Measurements from ENCODE around the gene NDUFB11.

Gene NDUFB11

DNA sequence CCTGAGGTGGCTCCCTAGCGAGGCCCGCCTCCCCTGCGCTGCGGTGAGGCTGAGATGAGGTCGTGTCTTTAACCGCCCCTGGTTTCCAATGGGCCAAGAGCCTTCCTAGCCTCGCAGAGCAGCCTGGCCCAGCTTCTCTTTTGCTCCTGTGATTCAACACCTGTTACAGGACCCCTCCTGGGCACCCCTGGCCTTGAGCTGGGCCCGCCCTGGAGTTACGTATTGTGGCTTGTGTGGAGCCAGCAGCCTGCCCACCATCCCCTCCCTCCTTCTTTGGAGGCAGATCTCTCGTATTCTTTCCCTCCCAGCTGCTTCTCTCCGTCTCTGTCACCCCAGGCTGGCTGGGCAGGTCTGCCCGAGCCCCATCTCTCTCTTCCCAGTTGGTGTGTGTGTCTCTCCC lies 29.9 kb upstream of the NDUFB11 start:
- peak; percentile 35 for DNase-seq

DNA sequence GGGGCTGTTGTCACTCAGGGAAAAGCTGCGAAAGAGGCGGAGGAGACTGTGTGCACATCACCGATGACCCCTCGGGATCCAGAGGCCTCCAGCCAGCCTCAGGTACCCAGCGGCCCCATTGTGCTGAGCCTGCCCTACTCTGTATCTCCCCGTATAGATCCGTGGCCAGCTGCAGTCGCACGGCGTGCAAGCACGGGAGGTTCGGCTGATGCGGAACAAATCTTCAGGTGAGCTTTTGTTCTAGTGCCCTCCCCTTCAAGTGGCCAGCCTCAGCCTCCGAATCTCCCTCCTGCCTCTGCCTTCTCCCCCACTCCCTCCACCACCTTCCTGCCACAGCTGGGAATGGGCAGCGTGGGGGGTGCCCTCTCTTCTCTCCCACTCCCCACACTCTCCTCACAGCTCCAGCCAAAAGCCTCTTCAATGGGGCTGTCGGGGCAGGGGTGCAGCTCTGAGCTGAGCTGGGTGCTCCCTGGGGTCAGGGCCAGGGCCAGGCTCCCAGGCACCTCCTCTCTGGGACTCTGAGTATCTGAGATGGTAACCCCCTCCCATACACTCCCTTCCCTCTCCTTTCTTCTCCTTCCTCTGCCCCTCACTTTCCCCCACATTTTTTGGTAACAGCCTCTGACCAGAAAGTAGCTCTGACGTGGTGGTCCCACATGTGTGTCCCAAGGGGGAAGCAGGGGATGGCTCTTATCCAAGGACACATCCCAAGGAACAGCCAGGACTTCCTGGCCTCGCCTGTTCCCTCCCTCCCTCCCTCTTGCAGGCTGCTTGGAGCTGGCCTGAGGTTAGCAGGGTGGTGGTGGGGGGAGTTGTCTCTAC lies 28.7 kb upstream of the NDUFB11 start:
- peak; percentile 22 for DNase-seq

DNA sequence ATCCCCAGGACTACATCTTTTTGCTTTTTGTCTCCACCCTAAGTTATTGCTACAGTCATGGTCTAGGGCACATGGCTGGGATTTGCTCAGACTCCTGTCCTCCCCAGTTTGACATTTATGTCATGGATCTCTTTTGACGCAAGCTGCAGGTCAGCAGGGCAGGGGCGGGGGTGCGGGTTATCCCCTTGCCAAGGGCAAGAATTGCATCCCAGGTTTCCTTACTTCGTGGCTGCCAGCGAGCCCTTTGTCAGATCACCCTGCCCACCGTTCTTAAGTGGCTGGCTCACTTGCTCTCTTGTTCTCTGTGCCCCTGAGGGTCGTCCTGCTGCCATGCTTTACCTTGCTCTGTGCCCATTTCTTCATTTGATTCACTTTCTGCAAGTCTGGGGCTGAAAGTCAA lies 28.0 kb upstream of the NDUFB11 start:
- DNase-seq, result no peak

DNA sequence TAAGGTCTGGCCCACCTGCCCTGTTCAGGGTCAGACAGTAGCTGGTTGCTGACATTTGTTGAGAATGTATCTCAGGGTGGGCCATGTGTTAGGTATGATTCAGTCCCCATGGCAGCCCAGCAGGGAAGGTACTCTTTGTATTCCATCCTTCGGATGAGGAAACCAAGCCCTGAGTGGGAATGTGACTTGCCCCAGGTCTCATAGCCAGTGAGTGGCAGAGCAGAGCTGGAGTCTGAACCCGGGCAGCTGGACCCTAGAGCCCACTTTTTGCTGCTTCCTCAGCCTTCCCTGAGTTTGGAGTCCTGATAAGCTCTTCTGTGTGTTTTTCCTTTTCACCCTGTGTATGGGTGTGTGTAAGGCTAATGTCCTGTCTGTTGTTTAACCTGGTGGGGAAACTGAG lies 27.5 kb upstream of the NDUFB11 start:
- peak; percentile 19 for DNase-seq

DNA sequence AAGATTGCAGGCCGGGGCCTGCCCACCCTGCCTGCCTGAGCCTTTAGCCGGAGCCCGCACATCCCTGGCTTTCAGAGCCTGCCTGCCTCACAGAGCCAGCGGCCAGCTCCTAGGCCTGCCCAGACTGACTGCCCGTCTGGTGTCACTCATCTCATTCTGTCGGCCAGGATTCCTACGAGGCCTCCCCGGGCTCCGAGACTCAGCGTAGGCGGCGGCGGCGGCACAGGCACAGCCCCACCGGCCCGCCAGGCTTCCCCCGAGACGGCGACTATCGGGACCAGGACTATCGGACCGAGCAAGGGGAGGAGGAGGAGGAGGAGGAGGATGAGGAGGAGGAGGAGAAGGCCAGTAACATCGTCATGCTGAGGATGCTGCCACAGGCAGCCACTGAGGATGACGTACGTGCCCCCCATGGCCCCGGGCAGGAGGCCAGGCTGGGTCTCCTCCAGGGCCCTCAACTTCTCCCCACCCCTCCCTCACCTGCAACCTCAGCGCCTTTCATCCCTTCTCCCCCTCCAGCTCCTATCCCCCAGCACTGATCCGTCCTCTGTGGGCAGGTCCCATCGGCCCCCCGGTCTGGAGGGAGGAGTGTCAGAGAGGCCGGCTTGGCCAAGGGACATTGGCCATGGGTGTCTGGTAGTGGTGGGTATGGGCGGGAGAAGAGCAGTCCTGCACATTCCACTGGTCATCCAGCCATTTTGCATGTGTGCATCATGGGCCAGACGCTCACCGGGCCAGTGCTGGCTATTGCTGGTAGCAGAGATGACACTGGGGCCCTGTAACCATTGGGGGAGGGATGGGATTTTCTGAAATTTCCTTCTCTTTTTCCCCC lies 26.6 kb upstream of the NDUFB11 start:
- DNase-seq, result peak; percentile 32

DNA sequence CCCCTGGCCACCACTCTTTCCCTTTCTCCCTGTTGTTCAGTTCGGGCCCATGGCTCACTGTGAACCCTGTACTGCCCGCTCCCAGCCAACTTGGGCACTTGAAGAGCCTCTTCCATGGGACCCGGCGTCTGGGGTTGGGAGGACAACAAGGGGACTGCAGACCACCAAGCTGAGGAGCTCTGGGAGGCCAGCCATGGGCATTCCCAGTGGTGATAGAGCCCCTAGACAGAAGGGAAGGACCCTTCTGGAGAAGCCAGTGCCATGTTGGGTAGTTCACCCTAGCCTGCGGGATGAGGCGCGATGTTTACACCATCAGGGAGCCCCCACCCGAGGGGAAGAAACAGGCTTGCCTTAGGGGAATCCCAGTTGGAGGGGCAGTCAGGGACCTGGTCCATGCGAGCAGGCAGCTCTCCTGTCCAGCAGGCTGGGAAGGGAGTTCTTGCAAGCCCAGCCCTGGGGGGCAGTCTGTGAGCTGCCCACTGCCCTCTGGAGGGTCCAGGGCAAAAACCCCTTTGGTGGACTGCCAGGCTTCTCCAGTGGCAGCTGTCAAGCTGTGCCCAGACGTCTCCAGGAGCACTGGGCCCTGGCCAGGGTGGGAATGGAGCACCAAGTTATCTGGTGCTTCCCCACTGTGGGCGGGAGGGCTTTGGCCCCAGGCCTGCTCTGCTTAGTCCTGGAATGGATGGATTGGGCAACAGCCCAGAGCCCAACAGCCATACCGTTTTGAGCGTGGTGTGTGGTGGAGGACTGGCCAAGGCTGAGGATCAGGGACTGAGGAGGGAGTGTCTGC lies 25.4 kb upstream of the NDUFB11 start:
- peak; percentile 49 for DNase-seq

DNA sequence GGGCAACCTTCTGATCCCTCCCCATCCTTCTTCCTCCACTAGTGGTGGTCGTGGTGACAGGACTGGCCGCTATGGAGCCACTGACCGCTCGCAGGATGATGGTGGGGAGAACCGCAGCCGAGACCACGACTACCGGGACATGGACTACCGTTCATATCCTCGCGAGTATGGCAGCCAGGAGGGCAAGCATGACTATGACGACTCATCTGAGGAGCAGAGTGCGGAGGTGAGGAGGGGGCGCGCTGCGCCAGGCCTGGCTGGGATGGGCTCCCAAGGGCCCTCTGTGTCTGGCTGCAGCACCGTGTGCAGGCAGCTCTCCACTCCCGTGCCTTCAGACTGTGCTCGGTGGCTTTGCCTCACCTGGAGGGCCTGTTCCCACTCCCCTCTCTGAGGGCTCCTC lies 24.8 kb upstream of the NDUFB11 start:
- DNase-seq, result peak; percentile 43

DNA sequence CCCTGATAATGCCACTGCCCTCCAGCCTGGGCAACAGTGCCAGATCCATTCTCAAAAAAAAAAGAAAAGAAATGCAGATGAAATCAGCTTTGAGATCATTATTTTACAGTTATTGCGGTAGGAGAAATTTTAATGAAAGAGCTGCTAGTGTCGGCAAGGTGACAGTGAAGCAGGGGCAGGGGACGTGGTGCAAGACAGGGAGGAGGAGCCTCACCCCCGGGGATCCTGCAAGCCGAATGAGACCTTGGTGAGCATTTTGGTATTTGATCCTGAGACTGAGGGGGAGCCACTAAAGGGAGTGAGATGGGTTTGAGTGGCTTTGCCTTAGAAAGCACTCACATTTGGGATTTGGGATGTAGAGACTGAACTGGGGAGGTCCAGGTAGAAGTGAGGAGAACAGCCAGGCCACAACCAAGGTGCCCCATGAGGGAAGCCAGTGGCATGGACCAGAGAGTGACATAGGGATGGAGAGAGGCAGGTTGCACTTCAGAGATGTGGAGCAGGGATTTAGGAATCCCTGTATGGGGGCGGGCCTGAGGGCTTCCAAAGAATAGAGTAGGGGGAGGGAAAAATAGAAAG lies 24.1 kb upstream of the NDUFB11 start:
- peak; percentile 15 for DNase-seq

DNA sequence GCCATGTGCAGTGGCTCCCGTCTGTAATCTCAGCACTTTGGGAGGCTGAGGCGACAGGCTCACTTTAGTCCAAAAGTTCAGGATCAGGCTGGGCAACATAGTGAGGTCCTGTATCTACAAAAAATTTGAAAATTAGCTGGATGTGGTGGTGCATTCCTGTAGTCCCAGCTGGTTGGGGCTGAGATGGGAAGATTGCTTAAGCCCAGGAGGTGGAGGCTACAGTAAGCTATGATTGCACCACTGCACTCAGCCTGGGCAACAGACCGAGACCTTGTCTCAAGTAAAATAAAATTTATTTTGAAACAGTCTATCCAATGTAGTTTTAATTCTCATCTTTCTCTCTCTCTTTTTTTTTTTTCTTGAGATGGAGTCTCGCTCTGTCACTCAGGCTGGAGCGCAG lies 21.6 kb upstream of the NDUFB11 start:
- DNase-seq, result no peak

DNA sequence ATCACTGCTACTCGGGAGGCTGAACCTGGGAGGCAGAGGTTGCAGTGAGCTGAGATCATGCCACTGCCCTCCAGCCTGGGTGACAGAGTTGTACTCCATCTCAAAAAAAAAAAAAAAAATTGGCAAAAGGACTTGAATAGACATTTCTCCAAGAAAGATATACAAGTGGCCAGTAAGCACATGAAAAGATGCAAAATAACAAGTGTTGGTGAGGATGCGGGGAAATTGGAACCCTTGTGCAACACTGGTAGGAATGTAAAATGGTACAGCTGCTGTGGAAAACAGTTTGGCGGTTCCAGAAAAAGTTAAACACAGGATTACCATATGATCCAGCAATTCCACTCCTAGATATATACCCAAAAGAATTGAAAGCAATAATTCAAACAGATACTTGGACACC lies 19.9 kb upstream of the NDUFB11 start:
- no peak for DNase-seq

DNA sequence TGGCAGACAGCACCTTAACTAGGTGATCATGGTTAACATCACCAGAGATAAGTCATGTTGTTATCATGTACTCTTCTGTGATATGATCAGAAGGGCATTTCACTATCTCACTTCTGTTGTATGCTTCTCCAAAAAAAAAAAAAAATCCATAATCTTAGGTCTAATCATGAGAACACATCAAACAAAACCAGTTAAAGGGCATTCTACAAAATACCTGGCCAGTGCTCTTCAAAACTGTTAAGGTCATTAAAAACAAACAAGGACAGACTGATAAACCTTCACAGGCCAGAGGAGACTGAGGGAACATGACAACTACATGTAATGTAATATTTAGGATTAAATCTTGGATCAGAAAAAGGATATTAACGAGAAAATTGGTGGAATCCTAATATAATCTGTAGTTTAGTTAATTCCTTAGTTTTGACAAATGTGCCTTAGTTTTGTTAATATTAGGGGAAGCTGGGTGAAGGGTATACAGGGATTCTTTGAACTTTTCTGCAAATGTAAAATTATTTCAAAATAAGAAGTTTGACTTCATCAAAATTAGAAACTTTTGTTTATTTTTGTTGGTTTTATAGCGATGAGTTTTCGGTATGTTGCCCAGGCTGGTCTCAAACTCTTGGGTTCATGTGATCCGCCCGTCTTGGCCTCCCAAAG lies 18.6 kb upstream of the NDUFB11 start:
- DNase-seq, result no peak

DNA sequence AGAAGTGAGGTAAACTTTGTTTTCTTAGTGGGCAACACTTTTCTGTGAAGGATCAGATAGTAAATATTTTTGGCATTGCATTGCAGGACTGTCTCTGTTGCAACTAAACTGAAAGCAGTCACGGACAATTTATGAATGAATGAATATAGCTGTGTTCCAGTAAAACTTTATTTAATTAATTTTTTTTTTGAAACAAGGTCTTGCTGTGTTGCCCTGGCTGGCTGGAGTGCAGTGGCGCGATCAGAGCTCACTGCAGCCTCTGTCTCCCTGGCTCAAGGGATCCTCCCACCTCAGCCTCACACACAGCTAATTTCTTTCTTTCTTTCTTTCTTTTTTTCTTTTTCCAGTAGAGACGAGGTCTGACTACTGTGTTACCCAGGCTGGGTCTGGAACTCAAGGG lies 16.3 kb upstream of the NDUFB11 start:
- peak; percentile 18 for DNase-seq

DNA sequence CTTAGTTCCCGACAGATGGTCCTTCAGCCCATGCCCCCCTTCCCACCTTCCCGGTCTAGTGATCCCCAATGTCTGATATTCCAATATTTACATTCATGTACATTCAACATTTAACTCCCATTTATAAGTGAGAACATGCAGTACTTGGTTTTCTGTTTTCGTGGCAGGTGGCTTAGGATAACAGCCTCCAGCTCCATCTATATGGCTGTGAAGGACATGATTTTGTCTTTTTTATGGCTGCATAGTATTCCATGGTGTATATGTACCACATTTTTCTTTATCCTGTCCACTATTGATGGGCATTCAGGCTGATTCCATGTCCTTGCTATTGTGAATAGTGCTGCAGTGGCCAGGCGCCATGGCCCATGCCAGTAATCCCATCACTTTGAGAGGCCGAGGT lies 14.3 kb upstream of the NDUFB11 start:
- no peak for DNase-seq

DNA sequence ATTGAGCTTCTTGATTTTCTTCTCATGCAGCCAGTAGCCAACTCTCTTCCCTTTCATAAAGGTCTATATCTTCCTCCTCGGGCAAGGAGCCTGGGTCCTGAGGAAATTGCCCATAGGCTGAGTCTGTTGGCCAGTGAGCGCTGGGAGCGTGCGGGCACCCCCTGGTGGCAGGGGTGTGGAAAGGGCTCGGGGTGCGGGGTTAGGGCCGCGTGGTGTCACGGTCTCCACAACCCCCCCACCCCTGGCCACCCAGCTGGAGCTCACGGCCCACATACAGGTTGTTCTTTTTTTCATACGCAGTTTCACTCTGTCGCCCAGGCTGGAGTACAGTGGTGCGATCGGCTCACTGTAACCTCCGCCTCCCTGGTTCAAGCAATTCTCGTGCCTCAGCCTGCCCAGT lies 13.6 kb upstream of the NDUFB11 start:
- DNase-seq, result no peak

DNA sequence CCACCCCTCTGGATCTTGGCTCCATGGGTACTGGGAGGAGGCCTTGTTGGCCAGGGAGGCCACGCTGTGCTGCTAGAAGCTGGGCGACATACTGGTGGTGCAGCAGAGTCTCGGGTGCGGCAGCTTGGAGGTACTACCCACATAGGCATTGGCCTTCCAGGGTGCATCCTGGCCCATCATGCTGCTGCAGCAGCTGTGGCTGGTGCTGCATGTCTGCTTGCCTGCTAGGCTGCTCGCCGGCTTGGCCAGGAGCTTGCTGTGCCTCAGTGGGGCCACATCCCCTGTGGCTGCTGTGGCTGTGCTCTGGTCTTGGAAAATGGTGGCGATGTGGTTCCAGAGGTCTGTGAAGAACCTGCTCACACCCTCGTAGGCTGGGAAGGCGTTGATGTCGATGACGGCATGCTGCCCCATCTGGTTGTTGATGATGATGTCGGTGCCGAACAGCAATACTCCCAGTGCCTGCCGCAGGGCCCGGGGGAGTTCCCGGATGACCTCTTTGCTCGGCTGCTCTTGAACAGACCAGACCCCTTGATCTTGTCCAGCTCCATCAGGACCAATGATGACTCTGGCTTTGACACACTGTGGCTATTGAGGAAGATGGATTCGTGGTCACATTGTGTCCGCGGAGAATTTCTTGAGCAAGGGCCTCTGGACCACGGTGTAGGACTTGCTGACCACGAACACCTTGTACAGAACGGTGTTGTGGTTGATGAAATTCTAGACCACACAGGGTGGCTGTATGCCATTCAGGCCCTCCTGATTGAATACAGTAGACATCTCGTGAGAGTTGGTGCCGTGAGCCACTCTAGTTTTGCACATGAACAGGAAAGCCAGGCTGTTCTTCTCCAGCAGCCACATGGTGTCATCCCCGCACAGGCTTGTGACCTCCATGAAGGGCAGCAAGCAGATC lies 12.4 kb upstream of the NDUFB11 start:
- DNase-seq, result no peak

DNA sequence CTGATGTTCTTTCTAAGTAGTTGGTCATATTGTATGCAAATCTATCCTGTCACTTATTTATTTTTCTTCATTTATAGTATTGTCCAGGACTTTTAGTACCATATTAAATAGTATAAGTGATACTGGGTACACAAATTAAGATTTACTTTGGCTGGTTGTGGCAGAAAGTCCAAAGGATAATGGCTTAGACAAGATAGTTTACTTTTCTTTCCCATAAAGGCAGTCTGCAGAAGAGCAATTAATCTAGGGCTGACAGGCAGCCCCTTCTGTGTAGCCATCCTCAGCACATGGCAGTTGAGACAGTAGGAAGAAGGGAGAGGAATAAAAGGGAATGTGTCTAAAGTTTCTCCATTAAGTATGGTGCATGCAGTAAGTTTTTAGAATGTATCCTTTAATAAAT lies 6.9 kb upstream of the NDUFB11 start:
- no peak for DNase-seq

DNA sequence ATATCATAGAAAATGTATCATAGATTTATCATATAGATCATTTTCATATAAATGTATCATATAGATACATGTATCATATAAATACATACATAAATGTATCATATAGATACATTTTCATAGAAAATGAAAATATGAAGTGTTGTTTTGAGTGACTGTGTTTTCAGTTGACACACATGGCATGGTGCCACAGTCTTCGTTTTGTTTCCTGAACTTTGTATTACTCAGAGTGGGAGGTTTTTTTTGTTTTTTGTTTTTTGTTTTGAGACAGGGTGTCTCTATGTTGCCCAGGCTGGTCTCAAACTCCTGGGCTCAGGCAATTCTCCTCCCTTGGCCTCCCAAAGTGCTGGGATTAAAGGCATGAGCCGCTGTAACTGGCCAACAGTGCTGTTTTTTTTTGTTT lies 4.4 kb upstream of the NDUFB11 start:
- no peak for DNase-seq

DNA sequence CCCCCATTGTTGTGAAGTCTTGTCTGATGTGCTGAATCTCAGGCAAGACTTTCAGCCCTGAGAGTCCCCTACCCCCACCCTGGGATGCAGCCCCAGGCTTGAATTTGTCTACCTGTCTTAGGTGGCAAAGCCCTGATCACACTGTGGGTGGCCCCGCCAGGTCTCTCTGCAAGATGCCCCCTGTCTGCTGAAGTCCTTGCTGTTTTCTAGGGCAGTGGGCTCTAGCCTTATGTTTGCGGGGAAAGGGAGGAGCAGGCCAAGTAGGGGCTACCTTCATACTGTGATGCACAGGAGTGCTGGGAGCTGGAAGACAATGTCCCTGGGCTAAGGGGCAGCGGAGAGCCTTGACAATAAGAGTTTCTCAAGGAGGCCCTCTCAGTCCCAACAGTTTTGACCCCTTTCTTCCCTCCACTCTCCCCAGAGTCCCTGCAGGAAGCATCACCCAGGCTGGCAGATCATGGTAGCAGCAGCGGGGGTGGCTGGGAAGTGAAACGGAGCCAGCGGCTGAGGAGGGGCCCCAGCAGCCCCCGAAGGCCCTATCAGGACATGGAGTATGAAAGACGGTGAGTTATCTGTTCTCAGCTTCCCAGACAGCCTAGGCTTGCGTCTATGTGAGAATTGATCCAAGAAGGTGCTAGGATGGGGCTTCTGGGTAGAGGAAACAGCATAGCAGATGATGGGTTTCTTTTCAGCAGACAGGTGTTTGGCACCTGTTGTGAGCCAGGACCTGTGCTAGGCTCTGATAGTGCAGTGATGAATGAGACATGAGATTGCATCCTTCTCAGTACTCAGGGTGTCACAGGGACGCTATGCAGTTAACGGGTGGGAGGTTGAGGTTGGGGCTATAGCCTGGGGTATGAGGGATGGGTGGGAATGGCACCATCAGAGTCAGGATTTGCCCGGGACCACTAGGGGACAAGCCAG lies 2.7 kb upstream of the NDUFB11 start:
- no peak for DNase-seq

DNA sequence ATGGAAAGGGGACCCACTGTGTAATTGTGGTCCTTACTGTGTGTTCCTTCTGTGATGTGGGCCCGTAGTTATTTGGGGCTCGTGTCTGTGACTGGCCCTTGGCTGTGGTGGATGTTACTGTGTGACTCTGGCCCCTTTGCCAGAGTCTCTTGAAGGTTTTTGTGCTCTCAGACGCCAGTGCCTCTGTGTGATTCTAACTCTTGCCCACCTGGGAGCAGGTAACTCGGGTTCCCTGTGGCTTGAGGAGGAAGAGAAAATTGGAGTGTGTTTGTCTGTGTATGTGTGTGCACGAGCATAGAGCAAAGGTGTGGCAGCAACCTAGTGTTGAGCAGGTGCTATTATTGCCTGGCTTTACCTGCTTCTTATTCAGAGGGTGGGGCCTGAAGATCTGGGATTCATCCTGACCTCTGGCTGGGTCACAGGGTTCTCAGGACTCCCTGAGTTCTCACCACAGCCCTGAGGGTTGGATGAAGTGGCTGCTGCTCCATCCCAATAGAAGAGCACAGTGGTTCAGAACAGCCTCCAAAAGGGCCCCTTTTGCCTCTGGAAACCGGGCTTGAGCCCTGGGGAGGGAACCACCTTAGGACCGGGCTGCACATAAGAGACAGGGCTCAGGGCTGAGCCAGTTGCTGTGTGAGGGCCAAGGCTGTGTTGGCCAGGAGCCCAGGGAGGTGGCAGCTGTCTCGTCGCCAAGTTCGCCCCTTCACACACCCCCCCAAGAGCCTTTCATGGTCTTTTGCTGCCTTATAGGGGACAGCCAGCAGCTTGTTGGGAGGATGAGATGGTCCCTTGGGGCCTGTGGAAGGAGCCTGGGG lies 1.8 kb upstream of the NDUFB11 start:
- no peak for DNase-seq
